GM21529 (cell line): ENCODE results near the gene FAM186B.
"Not testable (repeated sequence)": the region's sequence is repeated elsewhere in the genome, so short reads cannot be mapped to it uniquely, and the experiment has no call there.

Experiments
- ATAC-seq: cut with Tn5 transposase; IDR thresholded peaks from one replicate; pipeline ENCODE4 v1.9.1; 2021; ENCODE audit not compliant: unreplicated experiment

FAM186B gene

DNA sequence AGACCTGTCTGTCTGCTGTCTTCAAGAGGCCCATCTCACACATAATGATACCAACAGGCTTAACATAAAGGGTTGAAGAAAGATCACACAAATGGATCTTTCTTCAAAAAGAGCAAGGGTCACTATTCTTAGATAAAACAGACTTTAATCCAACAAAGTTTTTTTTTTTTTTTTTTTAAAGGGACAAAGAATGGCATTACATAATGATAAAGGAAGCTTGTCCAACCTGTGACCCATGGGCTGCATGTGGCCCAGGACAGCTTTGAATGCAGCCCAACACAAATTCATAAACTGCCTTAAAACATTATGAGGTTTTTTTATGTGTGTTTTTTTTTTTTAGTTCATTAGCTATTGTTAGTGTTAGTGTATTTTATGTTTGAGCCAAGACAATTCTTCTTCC is 6.8 kb upstream of the FAM186B start:
- no peak for ATAC-seq

DNA sequence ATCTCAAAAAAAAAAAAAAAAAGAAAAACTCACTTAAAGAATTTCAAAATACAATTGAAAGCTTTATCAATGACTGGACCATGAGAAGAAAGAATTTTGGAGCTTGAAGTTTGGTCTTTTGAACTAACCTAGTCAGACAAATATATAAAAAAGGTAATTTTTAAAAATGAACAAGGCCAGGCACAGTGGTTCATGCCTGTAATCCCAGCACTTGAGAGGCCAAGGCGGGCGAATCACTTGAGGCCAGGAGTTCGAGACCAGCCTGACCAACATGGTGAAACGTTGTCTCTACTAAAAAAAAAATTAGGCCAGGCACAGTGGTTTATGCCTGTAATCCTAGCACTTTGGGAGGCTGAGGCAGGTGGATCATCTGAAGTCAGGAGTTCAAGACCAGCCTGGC is 5.3 kb upstream of the FAM186B start:
- not testable (repeated sequence) for ATAC-seq

DNA sequence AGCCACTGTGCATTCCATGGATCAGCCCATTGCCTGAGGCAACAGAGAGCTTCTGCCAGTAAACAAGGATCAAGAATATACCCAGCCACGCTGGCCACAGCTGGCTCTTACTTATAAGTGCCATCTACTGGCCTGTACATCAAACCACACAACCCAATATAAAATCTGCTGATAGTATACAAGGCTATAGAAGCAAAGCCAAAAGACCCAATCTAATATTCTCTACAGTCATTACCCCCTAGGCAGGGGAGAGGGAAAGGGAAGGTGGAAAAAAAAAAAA is 4.4 kb upstream of the FAM186B start:
- ATAC-seq = no peak

DNA sequence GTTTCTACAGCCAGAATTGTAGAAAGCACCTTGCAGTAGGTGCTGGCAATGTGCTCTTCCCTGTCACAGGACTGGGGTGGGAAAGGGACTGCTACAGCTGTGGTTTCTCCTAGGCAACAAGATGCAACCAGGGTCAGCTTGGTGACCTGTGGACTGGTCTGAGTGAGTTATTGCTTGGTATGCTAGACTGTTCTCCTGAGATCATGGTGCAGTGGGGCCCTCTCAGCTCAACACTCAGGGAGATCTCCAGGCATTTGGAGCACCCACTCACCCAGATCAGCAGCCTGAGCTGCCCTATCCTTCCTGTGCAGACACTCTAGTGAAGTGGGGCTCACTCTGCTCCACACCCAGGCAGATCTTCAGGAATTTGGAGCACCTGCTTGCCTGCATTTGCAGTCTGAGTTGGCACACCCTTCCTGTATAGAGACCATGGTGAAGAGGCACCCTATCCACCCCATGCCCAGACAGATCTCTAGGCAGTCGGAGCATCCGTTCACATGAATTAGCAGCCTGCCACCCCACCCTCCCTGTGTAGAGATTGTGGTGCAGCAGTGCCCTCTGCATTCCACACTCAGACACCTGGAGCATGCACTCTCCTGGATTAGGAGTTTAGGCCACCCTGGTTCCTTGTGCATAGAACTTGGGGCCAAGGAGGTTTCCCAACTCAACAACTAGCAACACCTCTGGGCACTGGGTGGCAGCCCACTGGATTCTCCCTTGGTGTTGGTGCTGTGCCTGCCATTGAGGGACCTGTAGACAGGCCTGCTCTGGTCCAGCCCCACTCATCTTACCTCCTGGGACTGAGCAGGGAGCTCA is 3.8 kb upstream of the FAM186B start:
- no peak for ATAC-seq

DNA sequence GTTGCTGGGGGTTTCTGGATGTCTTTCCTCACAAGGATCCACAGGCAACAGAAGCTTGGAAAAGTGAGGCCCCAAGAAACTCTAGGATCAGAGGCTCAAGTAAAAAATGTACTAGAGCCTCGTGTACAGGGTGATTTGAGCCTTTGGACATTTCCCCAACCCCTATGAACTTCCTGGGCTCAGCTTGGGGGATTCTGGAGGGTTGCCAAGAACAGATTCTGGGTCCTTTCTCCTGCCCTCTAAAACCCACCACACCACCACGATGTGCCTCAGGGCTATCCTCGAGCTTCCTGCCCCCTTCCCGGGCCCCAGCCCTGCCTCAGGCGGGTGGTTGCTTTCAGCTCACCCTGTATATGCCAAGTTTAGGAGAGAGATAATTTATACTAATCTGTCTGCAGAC is 583 bp downstream of the FAM186B start:
- ATAC-seq = no peak

DNA sequence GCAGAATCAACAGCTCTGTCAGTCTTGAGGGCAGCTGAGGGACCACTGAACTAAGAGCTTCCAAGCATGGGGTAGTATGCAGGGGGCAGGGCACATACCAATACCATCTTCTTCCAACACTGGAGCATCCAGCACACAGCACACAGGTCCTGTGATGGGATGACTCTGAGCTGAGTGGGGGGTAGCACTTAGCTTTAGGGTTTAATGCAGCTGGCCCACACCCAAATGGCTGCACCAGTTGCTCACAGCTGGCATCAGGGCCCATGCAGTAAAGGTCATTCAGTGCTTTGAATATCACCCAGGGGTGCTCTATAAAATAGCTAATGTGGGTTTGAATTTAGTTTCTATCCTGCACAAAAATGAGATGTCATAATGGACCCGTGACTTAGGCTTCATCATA is 1.7 kb downstream of the FAM186B start:
- no peak for ATAC-seq

DNA sequence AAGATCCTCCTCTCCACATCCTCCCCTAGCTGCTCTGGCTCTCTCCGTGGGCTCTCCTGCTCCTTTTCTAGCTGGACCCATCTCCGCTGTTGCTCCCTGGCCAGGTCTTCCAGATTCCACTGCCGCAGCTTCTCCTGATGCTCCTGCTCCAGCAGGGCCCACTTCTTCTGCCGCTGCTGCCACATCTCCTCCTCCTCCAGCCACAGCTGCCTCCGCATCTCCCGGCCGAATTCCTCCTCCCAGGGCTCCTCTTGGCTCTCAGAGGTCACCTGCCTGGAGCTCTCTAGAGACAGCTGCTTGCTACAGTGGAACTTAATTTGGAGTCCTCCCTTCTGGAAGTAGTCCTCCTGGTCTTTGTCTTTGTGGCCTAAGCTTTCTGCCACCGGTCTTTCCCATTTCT is 5.5 kb downstream of the FAM186B start:
- no peak for ATAC-seq

DNA sequence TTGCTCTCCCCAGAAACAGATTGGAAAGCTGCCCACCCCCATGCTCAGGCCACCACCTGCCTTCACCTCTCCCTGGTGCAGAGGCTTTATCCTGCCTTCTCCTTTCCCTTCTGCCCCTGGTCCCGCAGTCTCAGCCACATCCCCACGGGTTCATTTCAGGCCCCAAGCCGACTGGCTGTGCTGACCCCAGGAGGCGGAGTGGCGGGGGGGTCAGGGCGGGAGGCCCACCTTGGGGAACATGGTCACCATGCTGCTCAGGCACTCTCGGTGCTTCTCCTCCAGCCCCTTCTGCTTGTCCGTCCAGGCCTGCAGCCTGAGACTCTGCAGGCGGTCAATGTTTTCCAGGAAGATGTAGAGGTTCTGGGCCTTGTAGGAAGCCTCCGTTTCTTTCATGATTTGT is 6.9 kb downstream of the FAM186B start:
- no peak for ATAC-seq

DNA sequence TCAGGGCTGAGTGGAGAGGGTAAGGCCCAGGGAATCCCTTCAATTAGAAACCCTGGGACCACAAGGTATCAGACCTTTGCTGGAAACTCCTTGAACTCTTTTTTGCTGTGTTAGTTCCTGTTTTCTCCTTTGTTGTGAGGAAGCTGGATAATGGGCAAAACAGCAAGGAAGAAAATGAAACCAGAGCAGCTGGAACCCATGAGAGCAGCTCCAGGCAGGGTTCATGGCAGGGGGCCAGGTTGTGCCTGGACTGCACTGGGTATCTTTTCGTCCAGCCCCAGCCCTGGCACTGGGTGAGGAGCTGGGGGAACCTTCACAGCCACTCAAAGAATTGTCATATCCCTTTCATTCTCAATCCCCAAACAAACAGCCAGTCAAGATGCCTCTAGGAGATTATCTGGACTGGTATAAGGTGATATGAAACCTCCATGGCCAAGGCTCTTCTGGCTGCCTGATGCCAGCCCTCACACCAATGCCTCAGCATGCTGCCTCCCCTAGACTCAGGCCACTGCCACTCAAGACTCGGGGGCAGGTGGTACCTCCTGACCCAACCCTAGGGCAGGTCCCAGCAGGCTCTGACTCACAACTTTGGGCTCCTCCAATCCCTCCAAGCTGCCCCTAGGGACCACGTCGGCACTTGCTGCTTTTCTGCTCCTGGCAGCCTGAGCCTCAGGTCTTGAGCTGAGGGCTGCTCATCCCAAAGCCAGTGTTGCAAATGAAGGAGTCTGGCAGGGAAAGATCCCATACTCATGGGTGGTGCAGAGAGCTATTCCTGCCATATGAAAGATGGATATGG is 16.5 kb downstream of the FAM186B start:
- ATAC-seq = no peak

DNA sequence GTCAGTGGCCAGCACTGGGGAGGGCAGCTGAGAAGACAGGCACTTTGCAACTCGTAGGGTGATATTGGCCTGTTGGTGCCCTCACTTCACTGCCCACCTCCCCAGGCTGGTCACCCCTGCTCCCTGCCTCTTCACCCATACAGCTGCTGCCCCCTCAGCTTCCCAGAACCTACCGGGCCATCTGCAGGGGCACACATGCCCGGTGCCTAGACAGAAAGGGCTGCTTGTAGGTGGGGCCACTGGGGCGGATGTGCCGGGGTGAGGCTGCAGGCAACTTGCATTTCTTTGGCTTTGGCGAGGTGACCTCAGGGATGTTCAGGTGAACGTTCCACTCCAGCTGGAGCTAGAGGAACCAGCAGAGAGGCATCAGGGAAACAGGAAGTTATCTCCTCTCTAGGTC is 17.2 kb downstream of the FAM186B start:
- no peak for ATAC-seq

DNA sequence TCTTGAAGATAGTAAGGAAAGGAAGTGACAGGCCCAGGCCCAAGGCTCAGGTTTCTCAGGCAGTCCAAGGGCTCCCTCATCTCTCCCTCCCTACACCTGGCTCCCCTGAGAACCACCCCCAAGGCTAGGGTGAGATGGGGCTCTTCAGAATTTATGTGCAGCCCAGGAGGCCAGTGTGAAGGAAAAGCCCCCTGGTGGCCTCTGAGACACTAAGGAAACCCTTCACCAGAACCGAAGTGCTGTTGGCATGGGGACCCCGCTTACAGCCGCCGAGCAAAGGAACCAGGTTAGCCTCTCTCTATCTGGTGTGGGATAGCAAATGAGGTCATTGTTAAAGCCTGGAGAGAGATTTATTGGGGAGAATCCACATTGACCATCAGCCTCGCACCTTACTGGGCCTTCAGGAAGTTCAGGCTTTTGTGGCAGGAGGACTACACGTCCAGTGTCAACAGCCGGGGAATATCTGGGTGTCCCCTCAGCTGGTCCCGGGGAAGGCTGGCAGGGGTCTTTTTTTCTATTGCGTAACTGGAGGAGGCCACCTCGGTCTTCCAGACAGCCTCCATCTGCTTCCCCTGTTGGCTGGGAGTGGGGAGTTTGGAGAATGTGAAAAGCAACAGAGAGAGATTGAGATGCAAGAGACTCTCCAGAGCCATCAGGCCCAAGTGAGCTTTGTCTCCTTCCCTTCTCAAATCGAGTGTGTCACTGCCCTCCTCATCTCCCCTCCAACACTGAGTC is 18.1 kb downstream of the FAM186B start:
- no peak for ATAC-seq

DNA sequence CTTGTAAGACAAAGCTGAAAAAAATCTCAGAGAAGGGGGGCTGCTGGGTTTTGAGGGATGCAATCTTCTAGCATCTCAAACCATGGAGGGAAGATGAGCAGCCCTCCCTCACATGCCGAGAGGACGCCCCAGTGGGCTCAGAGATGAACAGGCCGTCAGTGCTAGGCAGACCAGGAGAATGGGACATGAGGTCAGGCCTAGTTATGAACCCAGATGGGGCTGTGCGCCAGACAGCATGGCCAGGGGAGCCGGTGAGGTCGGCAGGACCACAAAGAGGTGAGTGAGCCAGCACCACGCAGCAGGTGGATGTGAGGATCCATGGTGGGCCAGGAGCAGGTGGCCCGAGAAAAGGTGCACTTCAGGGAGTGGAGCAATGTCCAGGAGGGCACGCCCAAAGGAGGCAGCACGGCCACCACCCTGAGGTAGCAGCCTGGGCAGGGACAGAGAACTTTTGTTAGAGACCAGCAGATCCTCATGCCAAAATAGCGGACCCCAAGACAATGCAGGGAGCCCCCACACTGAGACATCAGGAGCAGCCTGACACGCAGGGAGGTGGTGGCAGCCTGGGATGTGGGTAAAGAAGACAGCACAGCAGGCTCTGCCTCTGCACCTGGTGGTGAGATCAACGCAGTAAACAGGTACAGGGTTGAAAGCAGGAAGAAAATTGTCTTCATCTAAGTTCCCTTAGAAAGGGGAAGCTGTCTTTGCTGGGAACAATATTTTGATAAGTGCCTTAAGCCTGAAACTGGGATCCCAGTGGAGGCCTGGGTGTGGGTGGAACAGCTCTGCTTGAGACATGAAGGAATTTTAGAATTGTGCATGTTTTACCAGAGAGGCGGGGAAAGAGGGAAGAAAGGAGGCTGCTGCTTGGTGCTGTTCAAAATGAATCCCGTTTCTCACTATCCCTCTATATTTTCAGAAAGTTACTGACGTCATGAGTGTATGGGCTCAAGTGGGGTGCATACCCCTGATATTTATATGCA is 19.7 kb downstream of the FAM186B start:
- no peak for ATAC-seq

DNA sequence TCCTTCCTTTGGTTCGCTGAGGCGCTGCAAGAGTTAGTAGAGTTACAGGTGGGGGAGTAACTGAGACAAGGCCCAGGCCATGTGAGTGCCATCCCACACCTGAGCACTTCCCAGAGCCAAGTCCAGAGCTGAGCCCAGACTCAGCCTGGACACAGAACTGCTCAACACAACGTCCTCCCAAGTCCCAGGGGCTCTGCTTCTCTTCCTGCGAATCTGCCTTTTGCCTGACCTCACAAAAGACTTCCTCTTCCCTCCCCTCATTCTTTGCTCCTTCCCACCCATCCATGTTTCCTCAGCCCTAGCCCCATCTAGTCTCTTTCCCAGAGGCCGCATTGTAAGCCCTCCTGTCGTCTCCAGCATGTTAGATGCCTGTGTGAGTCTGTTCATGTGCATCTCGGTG is 20.8 kb downstream of the FAM186B start:
- ATAC-seq = no peak

DNA sequence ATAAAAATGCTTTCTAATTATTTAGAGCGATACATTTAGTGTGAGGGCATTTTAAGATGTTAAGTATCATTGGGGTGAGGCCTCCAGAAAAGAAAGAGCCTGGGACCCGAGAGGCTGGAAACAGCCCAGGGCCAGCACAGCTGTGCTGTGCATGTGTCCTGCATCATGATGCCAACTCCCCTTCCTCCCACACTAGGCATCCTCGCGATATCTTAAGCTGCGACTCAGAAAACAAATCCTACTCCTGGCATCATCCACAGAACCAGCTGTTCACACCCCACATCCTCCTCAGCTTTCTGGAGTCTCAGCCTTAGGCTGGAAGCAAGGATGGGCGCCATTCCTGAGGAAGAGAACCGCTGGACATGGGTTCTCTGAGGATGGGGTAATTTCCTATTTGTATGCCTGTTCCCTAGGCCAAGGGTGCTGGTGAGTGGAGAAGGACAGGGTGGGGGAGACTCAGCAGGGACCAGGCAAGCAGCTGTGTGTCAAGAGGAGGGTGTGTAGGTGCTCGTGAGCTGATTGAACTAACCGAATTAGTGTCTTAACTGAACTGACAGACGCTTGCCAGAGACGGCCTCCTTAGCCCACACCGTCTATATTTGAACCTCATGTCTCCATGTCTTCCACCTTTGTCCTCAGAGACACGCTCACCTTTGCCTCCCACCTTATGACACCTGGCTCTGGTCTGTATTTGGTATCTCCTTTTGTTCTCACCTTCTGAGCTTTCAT is 21.9 kb downstream of the FAM186B start:
- no peak for ATAC-seq

DNA sequence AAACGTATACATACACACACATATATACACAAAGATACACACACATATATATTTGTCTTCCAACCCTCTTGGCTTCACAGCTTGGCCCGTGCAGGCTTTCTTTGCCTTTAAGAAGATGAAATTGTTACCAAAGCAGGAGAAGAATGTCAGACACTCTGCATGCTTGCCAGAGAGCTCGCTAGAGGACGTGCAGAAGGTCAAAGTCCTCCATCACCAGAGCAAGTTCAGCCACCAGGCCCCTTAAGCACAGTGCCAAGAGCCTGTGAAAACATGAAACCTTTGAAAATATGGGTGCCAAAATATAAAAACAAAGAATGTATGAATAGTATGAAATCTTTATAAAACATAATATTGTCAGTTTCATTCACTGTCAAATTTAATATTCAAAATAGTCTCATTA is 22.6 kb downstream of the FAM186B start:
- ATAC-seq = no peak

DNA sequence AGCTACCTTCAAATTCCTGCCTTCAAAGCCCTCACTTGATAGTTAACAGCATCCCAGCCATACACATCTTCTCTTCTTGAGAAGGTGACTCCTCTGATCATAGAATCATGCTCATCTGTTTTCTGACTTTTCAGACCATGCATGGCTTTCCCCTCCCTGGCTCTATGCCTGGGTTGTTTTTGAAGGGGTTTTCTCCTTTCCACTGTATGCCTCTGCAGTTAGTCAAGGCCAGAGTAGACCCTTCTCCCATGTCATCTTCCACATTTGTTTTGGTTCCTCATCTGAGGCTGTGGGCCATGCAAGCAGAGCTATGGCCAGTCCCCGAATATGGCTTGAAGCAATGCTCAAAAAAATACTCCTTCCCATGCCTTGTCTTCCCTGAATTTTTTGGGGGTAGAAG is 23.2 kb downstream of the FAM186B start:
- ATAC-seq = no peak

DNA sequence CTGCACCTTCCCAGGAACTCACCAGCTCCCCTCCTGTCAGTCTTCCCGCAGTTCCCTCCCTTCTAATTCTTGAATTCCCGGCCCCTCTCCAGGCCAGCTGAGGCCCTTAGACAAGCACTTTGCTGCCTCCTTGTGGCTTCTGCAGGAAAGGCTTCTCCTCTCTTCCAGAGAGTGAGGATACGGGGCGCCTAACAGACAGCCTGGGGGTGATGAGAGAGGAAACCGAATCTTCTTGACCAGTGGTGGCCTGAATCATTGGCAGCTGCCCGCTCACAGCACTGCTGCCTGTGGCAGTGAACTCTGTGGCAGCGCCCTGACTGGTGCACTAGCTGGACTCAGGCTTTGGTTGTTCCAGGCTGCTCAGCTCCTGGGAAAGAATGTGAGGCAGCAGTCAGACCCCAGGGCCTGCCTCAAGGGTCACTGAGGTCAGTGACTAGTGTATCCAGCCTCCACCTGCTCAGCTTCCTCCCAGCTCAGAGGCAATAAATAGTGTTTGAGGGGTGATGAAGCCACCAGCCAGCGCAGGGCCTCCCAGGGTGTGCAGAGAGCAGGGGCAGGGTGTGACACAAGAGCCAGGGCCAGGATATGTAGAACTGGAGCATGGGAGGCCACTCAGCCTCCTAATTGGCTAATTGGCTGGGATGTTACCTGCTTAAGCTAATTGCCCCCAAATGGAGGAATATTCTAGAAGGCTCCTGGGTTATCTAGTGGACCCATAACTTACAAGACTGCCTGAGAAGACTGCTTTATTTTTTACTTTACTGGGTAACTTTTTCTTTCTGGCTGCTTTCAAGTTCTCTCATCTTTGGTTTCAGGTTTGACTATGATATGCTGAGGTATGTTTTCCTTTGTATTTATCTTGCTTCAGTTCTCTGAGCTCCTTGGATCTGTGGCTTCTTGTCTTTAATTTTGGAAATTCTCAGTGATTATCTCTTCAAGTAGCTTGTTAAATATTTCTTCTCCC is 24.6 kb downstream of the FAM186B start:
- peak; percentile 56 for ATAC-seq

DNA sequence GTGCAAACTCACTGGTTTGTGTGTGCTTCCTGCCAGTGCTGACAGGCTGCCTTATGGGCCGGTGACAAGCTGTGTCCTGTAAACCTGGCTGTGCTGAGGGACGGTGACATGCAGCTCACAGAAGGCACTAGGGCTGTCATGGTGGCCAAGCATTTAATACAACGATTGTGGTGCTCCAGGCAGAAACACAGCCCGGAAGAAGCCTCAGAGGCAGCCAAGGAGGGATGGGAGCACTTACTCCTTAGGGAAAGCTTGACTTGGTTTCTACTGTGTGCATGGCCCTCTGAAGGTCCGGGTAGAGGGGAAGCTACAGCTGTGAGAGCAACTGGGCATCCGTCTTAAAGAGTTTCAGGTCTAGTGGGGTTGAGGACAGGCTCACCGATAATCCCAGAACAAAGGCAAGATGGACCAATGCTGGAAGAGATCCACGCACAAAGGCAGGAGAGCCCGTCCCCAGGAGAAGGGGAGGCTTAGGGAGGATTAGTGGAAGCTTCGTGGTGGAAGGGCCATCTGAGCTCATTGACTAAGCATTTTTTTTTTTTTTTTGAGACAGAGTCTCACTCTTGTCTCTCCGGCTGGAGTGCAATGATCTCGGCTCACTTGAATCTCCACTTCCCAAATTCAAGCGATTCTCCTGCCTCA is 26.8 kb downstream of the FAM186B start:
- ATAC-seq = no peak
